Stomach smooth muscle (tissue), 2 donors: ENCODE measurements around the gene KLK2.
"Not testable (repeated sequence)": the region's sequence is repeated elsewhere in the genome, so short reads cannot be mapped to it uniquely, and the experiment has no call there.

Experiments
- H3K27ac ChIP-seq: one replicate; pipeline ENCODE4 v1.7.0; 2013; ENCODE audit warnings: mild to moderate bottlenecking, low read length, inconsistent platforms
- H3K27me3 ChIP-seq, 2 donors: one replicate each; pipeline ENCODE4 v1.7.0; 2013; ENCODE audit warnings: low read length in 2 of 2; ENCODE audit not compliant: insufficient read depth in 2 of 2, control insufficient read depth in 1 of 2
- H3K36me3 ChIP-seq, 2 donors: one replicate each; pipeline ENCODE4 v1.7.0; 2013; ENCODE audit warnings: low read length in 2 of 2; ENCODE audit not compliant: control insufficient read depth in 2 of 2, insufficient read depth in 2 of 2
- H3K4me1 ChIP-seq: one replicate; pipeline ENCODE4 v1.7.0; 2013; ENCODE audit warnings: low read length; ENCODE audit not compliant: control insufficient read depth, insufficient read depth
- H3K4me3 ChIP-seq, 2 donors: one replicate each; pipeline ENCODE4 v1.7.0; 2013; ENCODE audit warnings: low read length in 2 of 2
- H3K9ac ChIP-seq, 2 donors: one replicate each; pipeline ENCODE4 v1.7.0; 2013; ENCODE audit warnings: low read length in 2 of 2, mild to moderate bottlenecking in 1 of 2
- H3K9me3 ChIP-seq, 2 donors: one replicate each; pipeline ENCODE4 v1.7.0; 2013; ENCODE audit warnings: low read length in 2 of 2; ENCODE audit not compliant: control insufficient read depth in 2 of 2
- donor health status: healthy.
- donor health status: Pancreatic carcinoma.

Gene KLK2

GRCh38 chr19:50894478-50895356, 21.5 kb downstream of the KLK2 start:
- Histone ChIP-seq H3K36me3 (no peaks in the 10 kb centered on the region), H3K27ac (no peak overlapping the region), H3K27me3 (peaks cover 6 to 15% of the 10 kb centered on the region in 2 donors), H3K9ac (no peak overlapping the region), H3K9me3 (no peaks in the 10 kb centered on the region), H3K4me1 (no peaks in the 10 kb centered on the region), H3K4me3 (no peak overlapping the region)

GRCh38 chr19:50896089-50896590, 22.9 kb downstream of the KLK2 start:
- H3K9ac ChIP-seq, H3K4me3 ChIP-seq, H3K9me3 ChIP-seq, H3K36me3 ChIP-seq, H3K27ac ChIP-seq, H3K4me1 ChIP-seq: not testable (repeated sequence)
- peaks cover 6 to 15% of the 10 kb centered on the region in 2 donors for H3K27me3 ChIP-seq

- H3K27ac ChIP-seq, result no peak overlapping the region
- no peaks in the 10 kb centered on the region for H3K36me3 ChIP-seq
- no peaks in the 10 kb centered on the region for H3K9me3 ChIP-seq
- no peak overlapping the region for H3K4me3 ChIP-seq
- H3K4me1 ChIP-seq, result no peaks in the 10 kb centered on the region
- no peak overlapping the region for H3K9ac ChIP-seq
- H3K27me3 ChIP-seq, result peaks cover 6 to 15% of the 10 kb centered on the region in 2 donors
These were observed 23.5 kb downstream of the KLK2 start for GRCh38 chr19:50896591-50897190.

GRCh38 chr19:50897191-50897607, 24.0 kb downstream of the KLK2 start:
- Histone ChIP-seq H3K9ac (no peak overlapping the region), H3K27me3 (peaks cover 6 to 15% of the 10 kb centered on the region in 2 donors), H3K27ac (no peak overlapping the region), H3K9me3 (no peaks in the 10 kb centered on the region), H3K4me3 (no peak overlapping the region), H3K4me1 (no peaks in the 10 kb centered on the region), H3K36me3 (no peaks in the 10 kb centered on the region)

- no peaks in the 10 kb centered on the region for H3K36me3 ChIP-seq
- H3K9ac ChIP-seq, result no peak overlapping the region
- H3K27me3 ChIP-seq, result peaks cover 6 to 13% of the 10 kb centered on the region in 2 donors
- H3K4me1 ChIP-seq, result no peaks in the 10 kb centered on the region
- H3K4me3 ChIP-seq, result no peak overlapping the region
- H3K27ac ChIP-seq, result no peak overlapping the region
- H3K9me3 ChIP-seq, result no peaks in the 10 kb centered on the region
These were observed 24.4 kb downstream of the KLK2 start for GRCh38 chr19:50897612-50898011.

DNA sequence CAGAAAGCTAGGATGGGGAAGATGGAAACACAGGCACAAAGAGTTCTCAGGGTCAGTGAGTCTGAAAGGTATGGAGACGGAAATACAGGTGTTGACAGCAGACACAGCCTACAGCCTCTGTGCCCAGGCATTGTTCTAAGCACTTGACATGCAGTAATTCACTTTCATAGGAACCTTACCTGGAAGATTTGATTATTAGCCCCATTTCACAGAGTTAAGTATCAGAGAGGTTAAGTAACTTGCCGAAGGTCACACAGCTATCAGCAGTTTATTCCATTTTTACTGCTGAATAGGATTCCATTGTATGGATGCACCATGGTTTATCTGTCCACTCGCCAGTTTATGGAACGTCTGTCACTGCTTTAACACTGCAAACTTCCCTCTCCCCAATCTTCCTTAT, 24.8 kb downstream of the KLK2 start:
- Histone ChIP-seq H3K27me3 (peaks cover 6 to 9% of the 10 kb centered on the region in 2 donors), H3K4me1 (no peaks in the 10 kb centered on the region), H3K4me3 (no peak overlapping the region), H3K36me3 (no peaks in the 10 kb centered on the region), H3K27ac (no peak overlapping the region), H3K9me3 (no peaks in the 10 kb centered on the region), H3K9ac (no peak overlapping the region)

DNA sequence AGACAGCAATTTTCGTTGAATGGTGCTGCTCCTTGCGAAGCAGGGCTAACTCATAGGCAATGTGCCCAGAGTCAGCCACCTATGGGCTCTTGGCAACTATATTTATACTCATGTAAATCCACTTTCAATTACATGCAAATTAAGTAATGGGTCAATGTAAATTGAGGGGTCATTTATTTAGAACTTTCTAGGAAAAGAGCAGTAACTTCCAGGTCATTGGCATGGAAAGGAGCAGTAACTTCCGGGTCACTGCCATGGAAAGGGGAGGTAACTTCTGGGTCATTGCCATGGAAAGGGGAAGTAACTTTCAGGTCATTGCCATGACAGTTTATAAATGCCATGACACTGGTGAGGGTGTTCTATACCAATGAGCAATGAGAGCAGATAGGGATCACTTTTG, 26.3 kb downstream of the KLK2 start:
- Histone ChIP-seq H3K27ac (no peak overlapping the region), H3K9ac (no peak overlapping the region), H3K9me3 (no peaks in the 10 kb centered on the region), H3K36me3 (no peaks in the 10 kb centered on the region), H3K27me3 (peaks cover 3 to 6% of the 10 kb centered on the region in 2 donors), H3K4me3 (no peak overlapping the region), H3K4me1 (no peaks in the 10 kb centered on the region)

DNA sequence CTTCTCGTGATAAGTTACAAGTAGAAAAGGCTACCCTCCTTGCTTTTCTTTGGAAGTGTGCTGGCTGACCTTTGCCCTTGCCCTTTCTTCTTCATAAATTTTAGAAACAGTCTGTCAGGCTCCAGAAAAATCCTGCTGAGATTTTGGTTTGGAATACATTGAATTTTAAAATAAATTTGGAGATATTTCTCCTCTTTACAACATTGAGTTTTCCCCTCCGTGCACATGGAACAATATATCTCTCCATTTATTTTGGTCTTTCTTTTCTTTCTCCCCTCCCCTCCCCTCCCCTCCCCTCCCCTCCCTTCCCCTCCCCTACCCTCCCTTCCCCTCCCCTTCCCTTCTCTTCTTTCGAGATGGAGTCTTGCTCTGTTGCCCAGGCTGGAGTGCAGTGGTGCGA, 29.4 kb downstream of the KLK2 start:
- H3K4me3 ChIP-seq, result no peak overlapping the region
- no peak overlapping the region for H3K27ac ChIP-seq
- peaks cover 5 to 13% of the 10 kb centered on the region in 2 donors for H3K27me3 ChIP-seq
- no peak overlapping the region for H3K9ac ChIP-seq
- no peaks in the 10 kb centered on the region for H3K4me1 ChIP-seq
- no peaks in the 10 kb centered on the region for H3K9me3 ChIP-seq
- no peaks in the 10 kb centered on the region for H3K36me3 ChIP-seq

DNA sequence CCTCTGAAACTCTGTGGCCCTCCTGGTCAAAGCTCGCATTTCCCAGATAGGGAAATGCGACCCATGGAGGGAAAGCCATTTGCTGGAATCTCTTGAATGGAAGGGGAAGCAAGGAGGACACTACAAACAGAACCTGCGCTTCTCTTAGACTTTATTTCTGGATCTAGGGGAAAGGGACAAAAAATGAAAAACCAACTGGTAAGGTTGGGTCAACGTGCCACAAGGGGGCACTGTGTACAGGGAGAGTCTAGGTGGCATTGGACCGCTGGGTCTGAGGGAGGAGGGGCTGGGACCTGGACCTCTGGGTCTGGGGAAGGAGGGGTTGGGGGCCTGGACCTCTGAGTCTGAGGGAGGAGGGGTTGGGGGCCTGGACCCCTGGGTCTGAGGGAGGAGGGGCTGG, 33.0 kb downstream of the KLK2 start:
- no peak overlapping the region for H3K4me3 ChIP-seq
- no peaks in the 10 kb centered on the region for H3K9me3 ChIP-seq

DNA sequence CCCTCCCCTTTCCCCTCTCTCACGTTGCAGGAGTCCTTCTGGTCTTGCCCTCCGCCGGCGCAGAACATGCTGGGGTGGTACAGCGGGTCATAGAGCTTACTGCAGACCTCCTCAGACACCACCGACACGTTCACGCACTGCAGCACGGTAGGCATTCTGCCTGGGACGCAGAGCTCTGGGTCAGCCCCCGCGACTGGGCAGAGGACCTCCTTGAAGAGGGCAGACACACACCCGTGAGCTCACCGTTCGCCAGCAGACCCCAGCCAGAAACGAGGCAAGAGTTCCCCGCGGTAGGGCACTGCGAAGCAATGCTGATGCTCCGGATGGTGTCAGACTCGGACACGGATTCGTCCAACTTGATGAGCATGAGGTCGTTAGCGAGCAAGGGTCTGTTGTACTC, 35.1 kb downstream of the KLK2 start:
- Histone ChIP-seq H3K27me3 (peaks cover 35 to 41% of the 10 kb centered on the region in 2 donors), H3K9me3 (no peaks in the 10 kb centered on the region), H3K9ac (no peak overlapping the region), H3K4me1 (no peaks in the 10 kb centered on the region), H3K27ac (no peak overlapping the region), H3K36me3 (no peaks in the 10 kb centered on the region), H3K4me3 (no peak overlapping the region)

More for the DNA sequence above, 33.0 kb downstream of the KLK2 start:
- peaks cover 23 to 33% of the 10 kb centered on the region in 2 donors for H3K27me3 ChIP-seq
- no peak overlapping the region for H3K27ac ChIP-seq
- no peak overlapping the region for H3K9ac ChIP-seq
- H3K36me3 ChIP-seq, result no peaks in the 10 kb centered on the region
- H3K4me1 ChIP-seq, result no peaks in the 10 kb centered on the region
